NB4 (cell line): ENCODE results near the gene NUP62.

Experiments used
- DNase-seq: peaks from one replicate; pipeline ENCODE4 v3.0.0; 2010; ENCODE audit warnings: low read depth
- H3K4me3 ChIP-seq: one replicate; pipeline ENCODE4 v1.5.1; 2011; ENCODE audit warnings: mild to moderate bottlenecking, low read depth, low read length, moderate library complexity
- MYC ChIP-seq: IDR thresholded peaks from 2 replicates; pipeline ENCODE4 v1.6.1; 2011; ENCODE audit warnings: low read depth, low read length
- POLR2A ChIP-seq: IDR thresholded peaks from 2 replicates; pipeline ENCODE4 v1.6.1; 2011; ENCODE audit warnings: mild to moderate bottlenecking; ENCODE audit not compliant: insufficient read length; ENCODE audit errors: extremely low read depth
- TF ChIP-seq, protein P1 (sequence below): IDR thresholded peaks from one replicate; pipeline ENCODE4 v1.5.1; 2012; ENCODE audit warnings: low read depth, low read length
- TF ChIP-seq, protein P2 (sequence below): IDR thresholded peaks from 2 replicates; pipeline ENCODE4 v1.6.1; 2011; ENCODE audit warnings: low read depth, low read length

NUP62 gene

DNA sequence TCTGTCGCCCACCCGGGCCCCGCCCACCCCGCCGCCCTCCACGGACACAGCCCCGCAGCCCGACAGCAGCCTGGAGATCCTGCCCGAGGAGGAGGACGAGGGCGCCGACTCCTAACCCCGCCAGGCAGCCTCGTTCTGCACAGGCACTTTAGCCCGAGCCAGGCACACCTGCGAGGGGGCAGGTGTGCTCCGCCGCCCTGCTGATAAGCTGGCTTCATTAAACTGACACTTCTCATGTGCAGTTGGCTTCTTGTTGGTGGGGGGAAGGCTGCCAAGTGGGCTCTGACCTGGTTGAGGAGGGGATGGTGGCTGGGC is 40.8 kb downstream of the NUP62 start:
- no peak overlapping the region for H3K4me3 ChIP-seq

DNA sequence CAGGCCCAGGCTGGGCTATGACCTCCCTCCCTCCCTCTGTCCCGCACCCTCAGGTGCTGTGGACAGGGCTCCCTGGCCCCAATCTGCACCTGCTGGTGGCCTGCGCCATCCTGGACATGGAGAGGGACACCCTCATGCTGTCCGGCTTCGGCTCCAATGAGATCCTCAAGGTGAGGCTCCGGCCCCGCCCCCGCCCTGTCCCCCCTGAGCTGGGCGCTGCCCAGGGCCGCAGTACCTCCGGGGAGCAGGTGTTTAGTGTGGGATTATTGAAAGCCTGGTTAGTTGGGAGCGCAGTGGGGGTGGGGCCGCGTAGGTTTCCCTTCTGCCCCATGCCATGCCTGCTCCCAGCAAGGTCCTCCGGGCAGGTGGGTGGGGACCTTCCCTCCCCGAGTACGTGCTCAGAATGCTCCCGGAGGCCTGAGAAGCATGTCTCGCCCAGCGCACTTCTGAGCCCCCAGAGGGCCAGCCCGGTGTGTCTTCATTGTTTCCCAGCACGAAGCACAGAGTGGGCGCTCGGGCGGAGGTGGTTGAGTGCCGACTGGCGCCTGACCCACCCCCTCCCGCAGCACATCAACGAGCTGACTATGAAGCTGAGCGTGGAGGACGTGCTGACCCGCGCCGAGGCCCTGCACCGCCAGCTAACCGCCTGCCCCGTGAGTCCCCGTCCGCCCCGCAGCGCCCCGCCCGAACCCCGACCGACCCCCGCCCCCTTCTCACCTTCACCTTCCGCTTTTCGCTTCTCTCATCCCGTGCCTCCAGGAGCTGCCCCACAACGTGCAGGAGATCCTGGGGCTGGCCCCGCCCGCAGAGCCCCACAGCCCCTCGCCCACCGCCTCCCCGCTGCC is 41.4 kb downstream of the NUP62 start:
- H3K4me3 ChIP-seq: no peak overlapping the region
- DNase-seq: no peak
- TF ChIP-seq MYC (no peak), POLR2A (no peak)
- TF ChIP-seq, protein P1, sequence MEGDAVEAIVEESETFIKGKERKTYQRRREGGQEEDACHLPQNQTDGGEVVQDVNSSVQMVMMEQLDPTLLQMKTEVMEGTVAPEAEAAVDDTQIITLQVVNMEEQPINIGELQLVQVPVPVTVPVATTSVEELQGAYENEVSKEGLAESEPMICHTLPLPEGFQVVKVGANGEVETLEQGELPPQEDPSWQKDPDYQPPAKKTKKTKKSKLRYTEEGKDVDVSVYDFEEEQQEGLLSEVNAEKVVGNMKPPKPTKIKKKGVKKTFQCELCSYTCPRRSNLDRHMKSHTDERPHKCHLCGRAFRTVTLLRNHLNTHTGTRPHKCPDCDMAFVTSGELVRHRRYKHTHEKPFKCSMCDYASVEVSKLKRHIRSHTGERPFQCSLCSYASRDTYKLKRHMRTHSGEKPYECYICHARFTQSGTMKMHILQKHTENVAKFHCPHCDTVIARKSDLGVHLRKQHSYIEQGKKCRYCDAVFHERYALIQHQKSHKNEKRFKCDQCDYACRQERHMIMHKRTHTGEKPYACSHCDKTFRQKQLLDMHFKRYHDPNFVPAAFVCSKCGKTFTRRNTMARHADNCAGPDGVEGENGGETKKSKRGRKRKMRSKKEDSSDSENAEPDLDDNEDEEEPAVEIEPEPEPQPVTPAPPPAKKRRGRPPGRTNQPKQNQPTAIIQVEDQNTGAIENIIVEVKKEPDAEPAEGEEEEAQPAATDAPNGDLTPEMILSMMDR: no peak
- TF ChIP-seq, protein P2, sequence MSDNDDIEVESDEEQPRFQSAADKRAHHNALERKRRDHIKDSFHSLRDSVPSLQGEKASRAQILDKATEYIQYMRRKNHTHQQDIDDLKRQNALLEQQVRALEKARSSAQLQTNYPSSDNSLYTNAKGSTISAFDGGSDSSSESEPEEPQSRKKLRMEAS: no peak

More for the DNA sequence above, 40.8 kb downstream of the NUP62 start:
- TF ChIP-seq, protein P1: no peak
- TF ChIP-seq POLR2A (no peak), MYC (no peak)
- TF ChIP-seq, protein P2: no peak
- DNase-seq: no peak

DNA sequence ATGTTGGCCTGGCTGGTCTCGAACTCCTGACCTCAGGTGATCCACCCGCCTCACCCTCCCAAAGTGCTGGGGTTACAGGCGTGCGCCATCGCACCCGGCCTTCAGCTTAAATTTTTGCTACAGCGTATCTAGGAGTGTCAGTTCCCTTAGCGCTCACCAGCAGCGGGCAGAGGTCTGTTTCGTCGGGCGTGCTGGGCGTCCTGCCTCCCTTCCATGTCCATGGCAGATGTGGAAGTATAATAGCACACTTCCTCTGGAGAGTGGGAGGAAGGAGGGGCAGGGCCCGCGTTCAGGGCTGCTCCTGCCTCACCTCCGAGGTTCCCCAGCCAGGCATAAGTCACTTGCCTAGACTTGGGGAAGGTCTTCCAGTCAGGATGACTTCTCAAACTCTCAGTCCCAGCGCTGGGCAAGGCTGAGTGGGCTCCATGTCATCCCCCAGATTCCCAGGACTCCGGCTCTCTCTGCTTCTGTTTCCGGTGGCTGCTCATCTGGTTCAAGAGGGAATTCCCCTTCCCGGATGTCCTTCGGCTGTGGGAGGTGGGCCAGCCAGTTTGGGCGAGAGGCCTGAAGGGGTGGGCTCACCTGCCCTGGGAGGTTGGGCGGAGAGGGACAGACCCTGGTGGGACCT is 42.2 kb downstream of the NUP62 start:
- no peak for DNase-seq
- no peak overlapping the region for H3K4me3 ChIP-seq
- TF ChIP-seq, protein P1: no peak
- TF ChIP-seq, protein P2: no peak
- TF ChIP-seq MYC (no peak), POLR2A (no peak)

DNA sequence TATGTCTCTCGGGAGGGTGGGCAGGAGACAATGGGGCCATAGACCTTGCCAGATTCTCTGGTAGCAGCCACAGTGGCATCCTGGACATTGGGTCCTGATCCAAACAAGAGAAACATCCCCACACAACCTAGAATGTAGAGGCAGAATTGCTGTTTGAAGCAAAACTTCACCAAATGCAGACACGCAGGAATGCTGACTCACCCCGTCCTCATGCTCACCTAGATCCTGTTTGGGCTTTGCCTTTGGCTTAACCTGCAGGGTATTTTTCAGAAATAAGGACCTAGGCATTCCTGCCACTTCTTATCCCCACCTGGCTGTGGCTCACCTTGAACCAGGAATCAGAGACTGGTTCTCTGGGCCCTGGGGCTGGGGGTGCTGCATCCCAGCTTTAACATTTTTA is 44.5 kb downstream of the NUP62 start:
- no peak overlapping the region for H3K4me3 ChIP-seq
- no peak for TF ChIP-seq MYC
- TF ChIP-seq, protein P2: no peak
- DNase-seq: no peak

DNA sequence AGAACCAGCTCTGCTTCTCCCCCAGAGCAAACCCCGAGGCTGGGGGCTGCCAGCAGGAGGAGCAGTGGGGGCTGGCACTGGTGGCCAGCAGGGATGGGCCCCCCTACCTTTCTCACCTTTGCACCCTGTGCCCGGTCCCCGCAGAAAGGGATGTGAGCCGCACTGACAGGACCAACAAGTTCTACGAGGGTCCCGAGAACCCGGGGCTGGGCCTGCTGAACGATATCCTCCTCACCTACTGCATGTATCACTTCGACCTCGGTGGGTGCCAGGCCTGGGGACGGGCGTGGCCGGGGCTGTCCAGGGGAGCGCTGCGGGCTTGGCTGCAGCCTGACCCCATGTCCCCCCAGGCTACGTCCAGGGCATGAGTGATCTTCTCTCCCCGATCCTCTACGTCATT is 45.2 kb downstream of the NUP62 start:
- TF ChIP-seq, protein P1: no peak
- TF ChIP-seq, protein P2: no peak
- TF ChIP-seq MYC (no peak), POLR2A (no peak)
- DNase-seq: no peak

GRCh38 chr19:49883094-49883493 is 46.2 kb downstream of the NUP62 start:
- no peak for DNase-seq
- H3K4me3 ChIP-seq: no peak overlapping the region
- TF ChIP-seq, protein P1: no peak
- TF ChIP-seq, protein P2: no peak
- TF ChIP-seq POLR2A: no peak
- TF ChIP-seq MYC: no peak

More for the DNA sequence above, 45.2 kb downstream of the NUP62 start:
- no peak overlapping the region for H3K4me3 ChIP-seq
